Choroid plexus epithelial cell (primary cell): ENCODE results near the gene FXYD1.

Experiments used
- DNase-seq: peaks from one replicate; pipeline ENCODE4 v3.0.0-alpha.2; 2010; ENCODE audit warnings: low read depth
- H3K4me3 ChIP-seq: 2 replicates; pipeline ENCODE4 v1.5.1; 2011; ENCODE audit warnings: low read depth, mild to moderate bottlenecking, control low read depth, low read length, moderate library complexity
- CTCF ChIP-seq: conservative IDR thresholded peaks from 2 replicates; pipeline ENCODE4 v1.5.1; 2011; ENCODE audit warnings: low read depth, mild to moderate bottlenecking, control low read depth, inconsistent platforms, low read length, moderate library complexity

Gene FXYD1

DNA sequence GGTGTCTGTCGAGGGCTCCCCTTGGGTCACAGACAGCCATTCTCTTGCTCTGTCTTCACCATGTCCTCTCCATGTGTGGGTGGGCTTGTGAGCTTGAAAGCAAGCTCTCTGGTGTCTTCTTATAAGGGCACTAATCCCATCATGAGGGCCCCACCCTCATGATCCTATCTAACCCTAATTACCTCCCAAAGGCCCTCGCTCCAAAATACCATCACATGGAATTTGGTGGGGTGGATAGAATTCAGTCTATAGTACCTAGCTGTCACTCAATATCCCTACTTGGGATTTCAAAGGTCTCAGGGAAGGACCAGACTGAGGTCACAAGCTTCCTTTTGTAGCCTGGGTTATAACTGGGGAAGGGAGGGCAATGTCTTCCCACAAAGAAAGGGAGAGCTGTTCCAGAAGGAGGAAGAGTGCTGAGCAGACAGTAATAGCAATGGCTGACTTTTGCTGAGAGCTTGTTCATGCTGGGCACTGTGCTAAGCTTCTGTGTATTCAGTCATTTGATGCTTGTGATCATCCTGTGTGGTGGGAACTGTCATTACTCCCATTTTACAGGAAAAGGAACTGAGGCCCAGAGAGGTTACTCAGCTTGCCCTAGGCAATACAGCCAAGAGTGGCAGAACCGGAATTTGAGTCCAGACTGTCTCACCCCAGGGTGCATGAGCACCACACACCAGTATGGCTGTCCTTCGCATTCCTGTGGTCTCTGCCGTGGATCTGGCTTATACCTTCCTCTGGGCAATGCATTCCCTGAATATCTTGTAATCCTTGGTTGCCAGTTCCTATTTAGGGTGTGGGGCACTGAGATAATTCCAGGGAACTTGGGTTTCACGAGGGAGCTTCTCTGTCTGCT lies 24.1 kb downstream of the FXYD1 start:
- H3K4me3 ChIP-seq, result no peak overlapping the region
- TF ChIP-seq CTCF, result no peak
- DNase-seq, result peak; percentile 72

- no peak for TF ChIP-seq CTCF
- no peak for DNase-seq
Observed at GRCh38 chr19:35164418-35164817, 25.8 kb downstream of the FXYD1 start.

GRCh38 chr19:35165200-35166058 lies 26.8 kb downstream of the FXYD1 start:
- no peak for DNase-seq
- no peak overlapping the region for H3K4me3 ChIP-seq
- no peak for TF ChIP-seq CTCF

More at GRCh38 chr19:35164418-35164817, 25.8 kb downstream of the FXYD1 start:
- H3K4me3 ChIP-seq, result no peak overlapping the region

DNA sequence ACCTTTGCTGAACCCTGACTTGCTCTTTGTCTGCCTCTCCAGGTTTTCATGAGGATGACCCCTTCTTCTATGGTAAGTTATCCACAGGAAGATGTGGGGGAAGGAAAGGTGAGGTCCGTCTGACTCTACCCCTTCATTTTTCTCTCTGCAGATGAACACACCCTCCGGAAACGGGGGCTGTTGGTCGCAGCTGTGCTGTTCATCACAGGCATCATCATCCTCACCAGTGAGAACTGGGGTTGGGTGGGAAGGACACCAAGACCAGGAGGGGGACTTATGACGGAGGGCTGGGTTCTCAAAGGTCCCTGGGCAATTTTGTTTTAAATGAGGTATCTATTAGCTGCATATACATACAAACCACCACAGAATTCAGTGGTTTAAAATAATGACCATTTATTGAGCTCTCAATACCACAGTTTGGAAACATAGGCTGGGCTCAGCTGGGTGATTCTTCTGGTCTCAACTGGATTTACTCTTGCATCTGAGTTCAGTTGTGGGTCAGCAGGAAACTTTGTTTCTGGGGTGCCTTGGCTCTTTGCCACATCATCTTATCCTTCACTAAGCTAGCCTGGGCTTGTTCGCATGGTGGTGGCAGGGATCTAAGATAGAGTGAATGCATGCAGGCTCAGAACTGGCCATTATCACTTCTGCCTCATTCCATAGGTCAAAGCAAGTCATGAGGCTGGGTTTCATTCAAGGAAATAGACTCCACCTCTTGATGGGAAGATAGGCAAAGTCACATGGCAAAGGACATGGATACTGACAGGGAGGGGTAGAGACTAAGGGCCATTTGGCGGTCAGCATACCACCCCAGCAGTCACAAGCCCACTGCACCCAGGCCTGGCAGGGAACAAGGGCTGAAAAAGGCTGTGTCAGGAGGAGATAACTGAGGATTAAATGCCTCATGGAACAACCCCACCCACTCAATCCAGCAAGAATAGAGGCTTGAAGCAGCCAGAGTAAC lies 27.8 kb downstream of the FXYD1 start:
- no peak overlapping the region for H3K4me3 ChIP-seq
- DNase-seq, result no peak
- TF ChIP-seq CTCF, result no peak

DNA sequence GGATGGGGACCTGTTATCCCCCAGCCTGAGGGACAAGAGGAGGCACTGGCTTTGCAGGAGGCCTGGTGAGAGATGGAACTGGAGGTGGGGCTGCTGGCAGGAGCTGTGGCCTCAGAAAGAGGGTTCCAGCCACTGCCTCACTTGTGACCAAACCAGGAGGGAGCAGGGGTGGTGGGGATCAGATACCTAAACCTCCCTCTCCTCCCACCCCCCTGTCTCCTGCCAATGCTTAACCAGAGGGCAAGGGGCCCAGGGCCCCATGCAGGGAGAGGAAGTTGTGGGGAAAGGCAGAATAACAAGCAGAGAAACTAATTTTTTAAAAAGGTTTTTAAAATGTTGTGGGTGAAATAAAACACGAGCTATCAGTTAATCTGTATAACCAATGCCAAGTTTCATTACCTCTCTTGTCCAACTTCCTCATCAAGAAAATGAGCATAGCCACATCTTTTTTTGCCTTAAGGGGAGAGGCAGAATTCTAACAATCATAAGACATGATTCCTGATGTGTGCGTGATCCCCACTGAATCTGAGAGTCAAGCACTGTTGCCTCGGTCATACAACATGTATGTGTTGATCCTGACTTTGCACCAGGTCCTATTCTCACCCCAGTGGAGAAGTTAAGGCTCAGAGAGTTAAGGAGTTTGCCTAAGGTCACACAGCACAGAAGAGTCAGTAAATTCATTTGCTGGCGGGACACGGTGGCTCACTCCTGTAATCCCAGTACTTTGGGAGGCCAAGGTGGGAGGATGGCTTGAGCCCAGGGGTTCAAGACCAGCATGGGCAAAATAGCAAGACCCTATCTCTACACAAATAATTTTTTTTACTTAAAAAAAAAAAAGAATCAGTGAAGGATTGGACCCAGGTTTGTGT lies 28.9 kb downstream of the FXYD1 start:
- no peak for TF ChIP-seq CTCF
- H3K4me3 ChIP-seq, result no peak overlapping the region
- DNase-seq, result no peak
